OCI-LY1 (cell line): ENCODE results near the gene ACSF2.

ENCODE experiments used
- EZH2 ChIP-seq: fragments of 200-600 bp; sonication (generic), shearing (Covaris generic); IDR thresholded peaks from 2 replicates; pipeline ENCODE4 v1.8.0; 2017; ENCODE audit warnings: borderline replicate concordance, mixed run types, mild to moderate bottlenecking, antibody characterized with exemption, low read length, moderate library complexity, mixed read lengths
- TF ChIP-seq, protein P1 (sequence below): fragments of 200-600 bp; sonication (generic), shearing (Covaris generic); IDR thresholded peaks from 2 replicates; pipeline ENCODE4 v1.5.1; 2017; ENCODE audit warnings: mild to moderate bottlenecking, antibody characterized with exemption, low read length, moderate library complexity, mixed read lengths

DNA sequence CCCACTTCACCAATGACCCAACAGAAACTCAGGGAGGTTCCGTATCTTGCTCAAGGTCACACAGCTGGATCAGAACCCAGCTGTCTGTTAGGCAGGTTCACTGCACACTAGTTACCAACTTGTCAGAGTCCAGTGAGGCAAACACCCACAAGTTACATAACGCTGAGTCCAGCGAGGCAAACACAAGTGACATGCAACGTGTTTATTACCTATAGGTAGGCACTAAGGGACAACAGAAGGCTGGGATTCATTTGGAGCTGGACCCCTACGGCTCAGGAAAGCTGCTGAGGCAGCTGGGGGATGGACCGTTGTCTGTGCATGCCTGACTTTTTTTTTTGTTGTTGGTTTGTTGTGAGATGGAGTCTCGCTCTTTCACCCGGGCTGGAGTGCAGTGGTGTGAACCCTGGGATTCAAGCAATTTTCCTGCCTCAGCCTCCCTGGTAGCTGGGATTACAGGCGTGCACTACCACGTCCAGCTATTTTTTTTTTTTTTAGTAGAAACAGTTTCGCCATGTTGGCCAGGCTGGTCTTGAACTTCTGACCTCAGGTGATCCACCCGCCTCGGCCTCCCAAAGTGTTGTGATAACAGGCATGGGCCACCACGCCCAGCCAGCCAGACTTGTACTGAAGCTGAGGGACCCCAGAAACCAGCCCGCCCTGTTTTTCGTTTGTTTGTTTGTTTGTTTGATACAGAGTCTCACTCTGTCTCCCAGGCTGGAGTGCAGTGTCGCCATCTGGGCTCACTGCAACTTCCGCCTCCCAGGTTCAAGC is 50.7 kb downstream of the ACSF2 start:
- TF ChIP-seq, protein P1, sequence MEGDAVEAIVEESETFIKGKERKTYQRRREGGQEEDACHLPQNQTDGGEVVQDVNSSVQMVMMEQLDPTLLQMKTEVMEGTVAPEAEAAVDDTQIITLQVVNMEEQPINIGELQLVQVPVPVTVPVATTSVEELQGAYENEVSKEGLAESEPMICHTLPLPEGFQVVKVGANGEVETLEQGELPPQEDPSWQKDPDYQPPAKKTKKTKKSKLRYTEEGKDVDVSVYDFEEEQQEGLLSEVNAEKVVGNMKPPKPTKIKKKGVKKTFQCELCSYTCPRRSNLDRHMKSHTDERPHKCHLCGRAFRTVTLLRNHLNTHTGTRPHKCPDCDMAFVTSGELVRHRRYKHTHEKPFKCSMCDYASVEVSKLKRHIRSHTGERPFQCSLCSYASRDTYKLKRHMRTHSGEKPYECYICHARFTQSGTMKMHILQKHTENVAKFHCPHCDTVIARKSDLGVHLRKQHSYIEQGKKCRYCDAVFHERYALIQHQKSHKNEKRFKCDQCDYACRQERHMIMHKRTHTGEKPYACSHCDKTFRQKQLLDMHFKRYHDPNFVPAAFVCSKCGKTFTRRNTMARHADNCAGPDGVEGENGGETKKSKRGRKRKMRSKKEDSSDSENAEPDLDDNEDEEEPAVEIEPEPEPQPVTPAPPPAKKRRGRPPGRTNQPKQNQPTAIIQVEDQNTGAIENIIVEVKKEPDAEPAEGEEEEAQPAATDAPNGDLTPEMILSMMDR: no peak
- TF ChIP-seq EZH2: no peak
